CD8-positive, alpha-beta memory T cell (primary cell): ENCODE measurements around the gene CCDC179. TPM values are rescaled to one million over a fixed set of nuclear protein-coding genes. Genes with fewer than 3 reads are reported as not detected.

Experiments used
- CTCF ChIA-PET: fragments of 350-600 bp; sonication (Branson Sonifier 250); formaldehyde crosslinking; loops from one replicate; lab custom pipeline; 2021; ENCODE audit warnings: antibody characterized with exemption; lab: Charles Lee
- POLR2A ChIA-PET: fragments of 350-600 bp; sonication (Branson Sonifier 250); formaldehyde crosslinking; loops from one replicate; lab custom pipeline; 2021; ENCODE audit warnings: antibody characterized with exemption; lab: Charles Lee
- DNase-seq, 5 donors: peaks; one replicate each; pipeline versions ENCODE4 v3.0.0 to v3.0.0-alpha.2; 2020 to 2022; ENCODE audit warnings: mixed read lengths in 1 of 5
- H3K27ac ChIP-seq: one replicate; pipeline ENCODE4 v1.7.0; 2013; ENCODE audit warnings: low read depth, mild to moderate bottlenecking, low read length, moderate library complexity
- H3K27me3 ChIP-seq: 2 replicates; pipeline ENCODE4 v1.7.0; 2013; ENCODE audit warnings: low read length, mild to moderate bottlenecking; ENCODE audit not compliant: insufficient read depth, poor library complexity, severe bottlenecking
- H3K36me3 ChIP-seq: 2 replicates; pipeline ENCODE4 v1.7.0; 2013; ENCODE audit warnings: mild to moderate bottlenecking, low read length, moderate library complexity; ENCODE audit not compliant: insufficient read depth
- H3K4me1 ChIP-seq: 2 replicates; pipeline ENCODE4 v1.7.0; 2013; ENCODE audit warnings: mild to moderate bottlenecking, low read length, moderate library complexity; ENCODE audit not compliant: insufficient read depth
- H3K4me3 ChIP-seq: 2 replicates; pipeline ENCODE4 v1.7.0; 2013; ENCODE audit warnings: mild to moderate bottlenecking, low read length
- H3K9me3 ChIP-seq: 2 replicates; pipeline ENCODE4 v1.7.0; 2013; ENCODE audit warnings: mild to moderate bottlenecking, low read length
- H3K27ac Mint-ChIP-seq, 8 donors: one replicate each; pipeline ENCODE4 v1.8.0; 2020 to 2021; ENCODE audit warnings: mixed read lengths in 8 of 8, mild to moderate bottlenecking in 6 of 8, inconsistent platforms in 3 of 8, moderate library complexity in 3 of 8
- H3K27me3 Mint-ChIP-seq, 2 donors: one replicate each; pipeline ENCODE4 v1.8.0; 2020 to 2021; ENCODE audit warnings: mixed read lengths in 2 of 2, mild to moderate bottlenecking in 1 of 2, moderate library complexity in 1 of 2
- H3K36me3 Mint-ChIP-seq, 3 donors: one replicate each; pipeline ENCODE4 v1.8.0; 2020 to 2021; ENCODE audit warnings: mixed read lengths in 3 of 3, inconsistent platforms in 1 of 3, mild to moderate bottlenecking in 1 of 3
- H3K4me1 Mint-ChIP-seq, 3 donors: one replicate each; pipeline ENCODE4 v1.8.0; 2020 to 2021; ENCODE audit warnings: mixed read lengths in 3 of 3, inconsistent platforms in 1 of 3, mild to moderate bottlenecking in 1 of 3
- H3K4me3 Mint-ChIP-seq, 7 donors: one replicate each; pipeline ENCODE4 v1.8.0; 2020 to 2021; ENCODE audit warnings: mixed read lengths in 7 of 7, mild to moderate bottlenecking in 6 of 7, moderate library complexity in 4 of 7, inconsistent platforms in 2 of 7
- H3K9me3 Mint-ChIP-seq, 5 donors: one replicate each; pipeline ENCODE4 v1.8.0; 2020 to 2022; ENCODE audit warnings: mixed read lengths in 5 of 5, mild to moderate bottlenecking in 3 of 5, moderate library complexity in 2 of 5, inconsistent platforms in 1 of 5
- polyA plus RNA-seq: library from polyadenylated mRNA; unstranded; fragments of 300-500 nt; fragmentation: Illumina TruSeq; gene quantifications from one replicate; pipeline ENCODE4 v1.2.3, GENCODE V29; 2021
- total RNA-seq, 2 experiments: library from RNA; stranded (reverse); gene quantifications; one replicate each; pipeline ENCODE4 v1.2.3, GENCODE V29; 2021

The CCDC179 gene
- total and polyA plus RNA-seq, 3 experiments from 2014 or later = not detected

- no peaks in the 10 kb centered on the region for H3K27me3 ChIP-seq
- H3K4me3 Mint-ChIP-seq = no peak overlapping the region
- ChIA-PET CTCF (no interaction called here), POLR2A (no interaction called here)
- H3K4me1 Mint-ChIP-seq = no peaks in the 10 kb centered on the region
- H3K36me3 ChIP-seq = no peaks in the 10 kb centered on the region
- DNase-seq = no peak
- no peak overlapping the region for H3K27ac Mint-ChIP-seq
- no peaks in the 10 kb centered on the region for H3K4me1 ChIP-seq
- H3K27ac ChIP-seq = no peak overlapping the region
- H3K4me3 ChIP-seq = no peak overlapping the region
- H3K9me3 Mint-ChIP-seq = no peaks in the 10 kb centered on the region
- H3K36me3 Mint-ChIP-seq = no peaks in the 10 kb centered on the region
- no peaks in the 10 kb centered on the region for H3K9me3 ChIP-seq
- no peaks in the 10 kb centered on the region for H3K27me3 Mint-ChIP-seq
These were observed 18.3 kb upstream of the CCDC179 start for GRCh38 chr11:22878604-22879003.

GRCh38 chr11:22878039-22878438 lies 17.8 kb upstream of the CCDC179 start:
- Mint-ChIP-seq H3K36me3 (no peaks in the 10 kb centered on the region), H3K9me3 (no peaks in the 10 kb centered on the region), H3K27ac (no peak overlapping the region), H3K4me1 (no peaks in the 10 kb centered on the region), H3K27me3 (no peaks in the 10 kb centered on the region), H3K4me3 (no peak overlapping the region)
- H3K9me3 ChIP-seq = no peaks in the 10 kb centered on the region
- H3K4me1 ChIP-seq = no peaks in the 10 kb centered on the region
- no peaks in the 10 kb centered on the region for H3K36me3 ChIP-seq
- no peaks in the 10 kb centered on the region for H3K27me3 ChIP-seq
- POLR2A ChIA-PET = no interaction called here
- DNase-seq = no peak
- CTCF ChIA-PET = no interaction called here
- H3K4me3 ChIP-seq = no peak overlapping the region
- no peak overlapping the region for H3K27ac ChIP-seq

GRCh38 chr11:22875869-22876473 lies 15.7 kb upstream of the CCDC179 start:
- Histone ChIP-seq H3K36me3 (no peaks in the 10 kb centered on the region), H3K9me3 (no peaks in the 10 kb centered on the region), H3K4me3 (no peak overlapping the region), H3K27ac (no peak overlapping the region), H3K27me3 (no peaks in the 10 kb centered on the region), H3K4me1 (no peaks in the 10 kb centered on the region)
- H3K27ac Mint-ChIP-seq = no peak overlapping the region
- H3K36me3 Mint-ChIP-seq = no peaks in the 10 kb centered on the region
- POLR2A ChIA-PET = interaction anchor here (0.8 to 1.0 kb wide), 2 partner anchors 47 kb away, joined by 3 read pairs; partner anchors contain the start of gene SVIP
- peak; percentile 29 to 59 (median 44) for DNase-seq
- no peaks in the 10 kb centered on the region for H3K4me1 Mint-ChIP-seq
- no peak overlapping the region for H3K4me3 Mint-ChIP-seq
- H3K9me3 Mint-ChIP-seq = no peaks in the 10 kb centered on the region
- H3K27me3 Mint-ChIP-seq = no peaks in the 10 kb centered on the region
- CTCF ChIA-PET = interaction anchor here (1.0 to 1.8 kb wide), 2 partner anchors 15 to 46 kb away, joined by 3 to 7 read pairs; no protein-coding TSS in a partner anchor

GRCh38 chr11:22869325-22869724 lies 9.1 kb upstream of the CCDC179 start:
- DNase-seq = no peak
- Histone ChIP-seq H3K27me3 (no peaks in the 10 kb centered on the region), H3K27ac (no peak overlapping the region), H3K9me3 (no peaks in the 10 kb centered on the region), H3K4me3 (no peak overlapping the region), H3K36me3 (no peaks in the 10 kb centered on the region), H3K4me1 (no peaks in the 10 kb centered on the region)
- H3K9me3 Mint-ChIP-seq = no peaks in the 10 kb centered on the region
- H3K4me3 Mint-ChIP-seq = no peak overlapping the region
- H3K27ac Mint-ChIP-seq = peak overlapping the region in 1 of 8 donors; percentile 48
- no peaks in the 10 kb centered on the region for H3K4me1 Mint-ChIP-seq
- POLR2A ChIA-PET = no interaction called here
- no peaks in the 10 kb centered on the region for H3K27me3 Mint-ChIP-seq
- CTCF ChIA-PET = no interaction called here
- peaks cover 0 to 3% (median 1%) of the 10 kb centered on the region in 3 donors for H3K36me3 Mint-ChIP-seq

GRCh38 chr11:22859756-22860155 lies 518 bp downstream of the CCDC179 start:
- no peak overlapping the region for H3K4me3 Mint-ChIP-seq
- no peaks in the 10 kb centered on the region for H3K4me1 Mint-ChIP-seq
- Histone ChIP-seq H3K36me3 (no peaks in the 10 kb centered on the region), H3K4me1 (no peaks in the 10 kb centered on the region), H3K9me3 (no peaks in the 10 kb centered on the region), H3K27ac (no peak overlapping the region), H3K4me3 (no peak overlapping the region), H3K27me3 (no peaks in the 10 kb centered on the region)
- peaks cover 0 to 2% (median 2%) of the 10 kb centered on the region in 3 donors for H3K36me3 Mint-ChIP-seq
- no peaks in the 10 kb centered on the region for H3K27me3 Mint-ChIP-seq
- POLR2A ChIA-PET = no interaction called here
- H3K27ac Mint-ChIP-seq = no peak overlapping the region
- no peak for DNase-seq
- H3K9me3 Mint-ChIP-seq = no peaks in the 10 kb centered on the region
- CTCF ChIA-PET = interaction anchor here (1.5 kb wide), 1 partner anchor 30 kb away, joined by 4 read pairs; no protein-coding TSS in a partner anchor

- Histone ChIP-seq H3K9me3 (no peaks in the 10 kb centered on the region), H3K4me3 (no peak overlapping the region), H3K27ac (no peak overlapping the region), H3K4me1 (no peaks in the 10 kb centered on the region), H3K27me3 (no peaks in the 10 kb centered on the region), H3K36me3 (no peaks in the 10 kb centered on the region)
- no peak for DNase-seq
- no peak overlapping the region for H3K4me3 Mint-ChIP-seq
- no peaks in the 10 kb centered on the region for H3K27me3 Mint-ChIP-seq
- POLR2A ChIA-PET = no interaction called here
- CTCF ChIA-PET = interaction anchor here (1.4 to 2.2 kb wide), 2 partner anchors 9 to 22 kb away, joined by 4 read pairs; partner anchors contain the start of gene SVIP
- peaks cover 0 to 21% (median 0%) of the 10 kb centered on the region in 3 donors for H3K36me3 Mint-ChIP-seq
- no peak overlapping the region for H3K27ac Mint-ChIP-seq
- H3K4me1 Mint-ChIP-seq = no peaks in the 10 kb centered on the region
- peaks cover 0 to 8% (median 5%) of the 10 kb centered on the region in 5 donors for H3K9me3 Mint-ChIP-seq
These were observed 8.8 kb downstream of the CCDC179 start for GRCh38 chr11:22851477-22851876.

GRCh38 chr11:22846726-22847125 lies 13.5 kb downstream of the CCDC179 start:
- no peaks in the 10 kb centered on the region for H3K4me1 Mint-ChIP-seq
- H3K4me1 ChIP-seq = no peaks in the 10 kb centered on the region
- DNase-seq = no peak
- ChIA-PET CTCF (no interaction called here), POLR2A (no interaction called here)
- no peak overlapping the region for H3K27ac Mint-ChIP-seq
- no peak overlapping the region for H3K4me3 ChIP-seq
- H3K27ac ChIP-seq = no peak overlapping the region
- H3K27me3 ChIP-seq = no peaks in the 10 kb centered on the region
- peaks cover 2 to 12% (median 2%) of the 10 kb centered on the region in 3 donors for H3K36me3 Mint-ChIP-seq
- peaks cover 0 to 2% (median 0%) of the 10 kb centered on the region in 5 donors for H3K9me3 Mint-ChIP-seq
- H3K4me3 Mint-ChIP-seq = no peak overlapping the region
- no peaks in the 10 kb centered on the region for H3K9me3 ChIP-seq
- no peaks in the 10 kb centered on the region for H3K36me3 ChIP-seq
- no peaks in the 10 kb centered on the region for H3K27me3 Mint-ChIP-seq

GRCh38 chr11:22832315-22833015 lies 27.8 kb downstream of the CCDC179 start:
- CTCF ChIA-PET = no interaction called here
- Histone ChIP-seq H3K4me1 (peaks cover 17% of the 10 kb centered on the region), H3K36me3 (no peaks in the 10 kb centered on the region), H3K27me3 (no peaks in the 10 kb centered on the region), H3K9me3 (no peaks in the 10 kb centered on the region), H3K4me3 (no peak overlapping the region), H3K27ac (no peak overlapping the region)
- H3K9me3 Mint-ChIP-seq = no peaks in the 10 kb centered on the region
- POLR2A ChIA-PET = no interaction called here
- peaks cover 0 to 6% (median 0%) of the 10 kb centered on the region in 3 donors for H3K36me3 Mint-ChIP-seq
- H3K4me3 Mint-ChIP-seq = no peak overlapping the region
- H3K27ac Mint-ChIP-seq = peak overlapping the region in 1 of 8 donors; percentile 44
- peaks cover 11 to 22% (median 15%) of the 10 kb centered on the region in 3 donors for H3K4me1 Mint-ChIP-seq
- no peak for DNase-seq
- H3K27me3 Mint-ChIP-seq = no peaks in the 10 kb centered on the region
